ENCODE measurements around the gene GPRIN1. TPM values are rescaled to one million over a fixed set of nuclear protein-coding genes. Genes with fewer than 3 reads are reported as not detected.

Gene GPRIN1
- total and polyA plus RNA-seq, 2 donors (not counting 1 experiment from before 2014, with no cell fraction given): 0.72 to 2.1 TPM

GRCh38 chr5:176610435-176610773, 448 bp upstream of the GPRIN1 start:
- ChIA-PET CTCF (interaction anchor here (1.6 kb wide), 1 partner anchor 50 kb away, joined by 6 read pairs; no protein-coding TSS in a partner anchor), POLR2A (no interaction called here)
- no peak for DNase-seq
- Histone ChIP-seq H3K27ac (ENCODE audit: low read length in 2 of 2) (no peak overlapping the region), H3K9ac (ENCODE audit: low read length) (peak overlapping the region; percentile 70), H3K36me3 (replicated peaks in 1 of 2; ENCODE audit: control extremely low read depth in 1 of 2, control insufficient read depth in 1 of 2, extremely low read depth in 1 of 2, insufficient read depth in 2 of 2, low read length in 1 of 2) (no peaks in the 10 kb centered on the region), H3K9me3 (ENCODE audit: control extremely low read depth in 1 of 3, control insufficient read depth in 2 of 3, insufficient read depth in 1 of 3, low read length in 2 of 3) (no peaks in the 10 kb centered on the region), H4K20me1 (ENCODE audit: control insufficient read depth, insufficient read depth, low read length, poor library complexity, severe bottlenecking) (no peaks in the 10 kb centered on the region), H3K4me3 (ENCODE audit: control extremely low read depth in 1 of 5, extremely low read depth in 1 of 5, insufficient read depth in 1 of 5, low read depth in 2 of 5, low read length in 4 of 5) (peak overlapping the region; percentile 21 to 78 (median 65)), H3K79me2 (ENCODE audit: control insufficient read depth, insufficient read depth, low read length) (no peaks in the 10 kb centered on the region), H3K27me3 (replicated peaks in 1 of 4; ENCODE audit: control extremely low read depth in 1 of 4, control insufficient read depth in 3 of 4, insufficient read depth in 4 of 4, low read length in 3 of 4) (peaks cover 0 to 22% (median 8%) of the 10 kb centered on the region in 4 experiments), H3K4me2 (replicated peaks; ENCODE audit: low read depth, low read length, poor library complexity, severe bottlenecking) (peak overlapping the region; percentile 86), H3K4me1 (ENCODE audit: control insufficient read depth in 2 of 2, insufficient read depth in 2 of 2, low read length in 2 of 2) (peaks cover 4 to 9% of the 10 kb centered on the region in 2 donors), H2AFZ (ENCODE audit: insufficient read depth, low read depth, low read length, poor library complexity, severe bottlenecking) (peak overlapping the region; percentile 76)
- ATAC-seq (ENCODE audit: low read depth): peak; percentile 3
- WGBS (ENCODE audit: insufficient coverage): 4% methylated on average over 11 of the region's 31 CpGs
- H3K9me3 Mint-ChIP-seq (ENCODE audit: insufficient read depth): no peaks in the 10 kb centered on the region
- peaks cover 28% of the 10 kb centered on the region for H3K27me3 Mint-ChIP-seq
- intact Hi-C loops (cut with micrococcal nuclease): loop anchor here (1.0 to 2.0 kb wide), 2 partner anchors 20 to 37 kb away; partner anchors contain the start of genes EIF4E1B, SNCB and TSPAN17
- H3K4me1 Mint-ChIP-seq: peaks cover 12% of the 10 kb centered on the region
- peak overlapping the region; percentile 82 for H3K4me3 Mint-ChIP-seq
- H3K27ac Mint-ChIP-seq: no peak overlapping the region
- TF ChIP-seq CTCF (IDR thresholded peaks at IDR 0.05) (no peak), EZH2 (IDR thresholded peaks at IDR 0.05; ENCODE audit: borderline replicate concordance, insufficient read depth, low read depth, low read length, poor library complexity, severe bottlenecking) (no peak)

DNA sequence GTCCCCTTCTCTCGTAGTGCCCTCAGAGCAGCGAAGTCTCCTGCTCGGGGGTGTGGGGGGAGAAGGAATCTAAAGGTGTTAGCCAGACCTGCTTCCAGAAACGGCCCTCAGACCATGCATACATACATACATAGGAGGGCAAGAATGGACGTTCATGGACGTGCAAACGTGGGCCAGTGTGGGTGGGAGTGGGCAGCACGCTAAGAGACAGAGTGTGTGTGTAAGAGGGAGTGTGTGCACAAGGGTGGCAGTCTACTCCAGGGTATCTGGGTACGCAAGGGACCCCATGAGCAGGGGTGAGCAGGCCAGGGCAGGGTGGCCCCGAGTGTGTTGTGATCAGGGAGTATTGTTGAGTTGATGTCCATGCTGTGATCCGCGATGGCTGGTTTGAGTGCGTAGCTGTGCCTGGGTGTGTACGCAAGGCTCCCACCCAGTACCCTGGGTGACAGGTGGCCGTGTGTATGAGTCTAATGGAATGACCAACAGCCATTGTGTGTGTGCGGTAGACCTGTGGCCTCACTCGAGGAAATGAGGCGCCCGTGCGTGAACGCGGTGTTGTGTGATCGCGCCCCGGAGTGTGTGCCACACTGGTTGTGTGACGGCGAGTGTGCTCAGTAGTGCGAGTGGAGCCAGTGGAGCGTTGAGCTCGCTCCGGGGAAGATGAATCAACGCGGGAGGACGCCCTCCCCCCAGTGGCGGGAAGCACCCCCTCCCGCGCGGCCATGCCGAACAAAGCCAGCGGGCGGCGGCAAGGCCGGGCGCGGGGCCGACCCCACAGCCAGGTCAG, 826 bp downstream of the GPRIN1 start:
- H3K79me2 ChIP-seq (ENCODE audit: control insufficient read depth, insufficient read depth, low read length): no peaks in the 10 kb centered on the region
- POLR2A ChIA-PET: no interaction called here
- intact Hi-C loops (cut with micrococcal nuclease): loop anchor here (1.0 kb wide), 1 partner anchor 193 kb away; the partner anchor contains the start of gene CLTB
- no peaks in the 10 kb centered on the region for H3K9me3 ChIP-seq (ENCODE audit: control extremely low read depth in 1 of 3, control insufficient read depth in 2 of 3, insufficient read depth in 1 of 3, low read length in 2 of 3)
- H3K4me1 ChIP-seq (ENCODE audit: control insufficient read depth in 2 of 2, insufficient read depth in 2 of 2, low read length in 2 of 2): peaks cover 4 to 9% of the 10 kb centered on the region in 2 donors
- H3K27ac Mint-ChIP-seq: peak overlapping the region; percentile 91
- peaks cover 19% of the 10 kb centered on the region for H3K27me3 Mint-ChIP-seq
- 27% methylated on average over 41 of the region's 46 CpGs for WGBS (ENCODE audit: insufficient coverage)
- no peaks in the 10 kb centered on the region for H3K36me3 ChIP-seq (replicated peaks in 1 of 2; ENCODE audit: control extremely low read depth in 1 of 2, control insufficient read depth in 1 of 2, extremely low read depth in 1 of 2, insufficient read depth in 2 of 2, low read length in 1 of 2)
- no peak overlapping the region for H3K27ac ChIP-seq (ENCODE audit: low read length in 2 of 2)
- peak overlapping the region; percentile 76 for H2AFZ ChIP-seq (ENCODE audit: insufficient read depth, low read depth, low read length, poor library complexity, severe bottlenecking)
- peak overlapping the region; percentile 98 for H3K4me3 Mint-ChIP-seq
- peak overlapping the region; percentile 70 for H3K9ac ChIP-seq (ENCODE audit: low read length)
- CTCF ChIA-PET: interaction anchor here (1.6 kb wide), 1 partner anchor 52 kb away, joined by 6 read pairs; no protein-coding TSS in a partner anchor
- no peaks in the 10 kb centered on the region for H3K9me3 Mint-ChIP-seq (ENCODE audit: insufficient read depth)
- peak; percentile 54 for ATAC-seq (ENCODE audit: low read depth)
- peak overlapping the region; percentile 86 for H3K4me2 ChIP-seq (replicated peaks; ENCODE audit: low read depth, low read length, poor library complexity, severe bottlenecking)
- peaks cover 12% of the 10 kb centered on the region for H3K4me1 Mint-ChIP-seq
- no peak for TF ChIP-seq CTCF (IDR thresholded peaks at IDR 0.05)
- TF ChIP-seq EZH2 (IDR thresholded peaks at IDR 0.05; ENCODE audit: borderline replicate concordance, insufficient read depth, low read depth, low read length, poor library complexity, severe bottlenecking): no peak
- peak; percentile 68 for DNase-seq
- H4K20me1 ChIP-seq (ENCODE audit: control insufficient read depth, insufficient read depth, low read length, poor library complexity, severe bottlenecking): no peaks in the 10 kb centered on the region
- peaks cover 0 to 22% (median 8%) of the 10 kb centered on the region in 4 experiments for H3K27me3 ChIP-seq (replicated peaks in 1 of 4; ENCODE audit: control extremely low read depth in 1 of 4, control insufficient read depth in 3 of 4, insufficient read depth in 4 of 4, low read length in 3 of 4)
- peak overlapping the region in 3 of 5 experiments; percentile 65 to 78 (median 73) for H3K4me3 ChIP-seq (ENCODE audit: control extremely low read depth in 1 of 5, extremely low read depth in 1 of 5, insufficient read depth in 1 of 5, low read depth in 2 of 5, low read length in 4 of 5)

Measured in B cell (primary cell).